Thyroid gland (tissue), 4 donors: ENCODE results near the gene SPG7.

Source experiments
- POLR2A ChIP-seq, 2 donors: fragments of 450-650 bp; IDR thresholded peaks; one replicate each; pipeline ENCODE4 v1.6.1; 2017; ENCODE audit warnings: antibody characterized with exemption in 2 of 2, mild to moderate bottlenecking in 2 of 2, moderate library complexity in 1 of 2
- TF ChIP-seq, protein P1 (sequence below), 6 experiments: fragments of 200-600 bp in 3 of 6; fragments of 450-650 bp in 3 of 6; sonication (generic) in 3 of 6; IDR thresholded peaks; one replicate each; pipeline ENCODE4 v1.5.1; 2016 to 2019; ENCODE audit warnings: antibody characterized with exemption in 6 of 6, mild to moderate bottlenecking in 2 of 6, inconsistent platforms in 1 of 6, moderate library complexity in 1 of 6

DNA sequence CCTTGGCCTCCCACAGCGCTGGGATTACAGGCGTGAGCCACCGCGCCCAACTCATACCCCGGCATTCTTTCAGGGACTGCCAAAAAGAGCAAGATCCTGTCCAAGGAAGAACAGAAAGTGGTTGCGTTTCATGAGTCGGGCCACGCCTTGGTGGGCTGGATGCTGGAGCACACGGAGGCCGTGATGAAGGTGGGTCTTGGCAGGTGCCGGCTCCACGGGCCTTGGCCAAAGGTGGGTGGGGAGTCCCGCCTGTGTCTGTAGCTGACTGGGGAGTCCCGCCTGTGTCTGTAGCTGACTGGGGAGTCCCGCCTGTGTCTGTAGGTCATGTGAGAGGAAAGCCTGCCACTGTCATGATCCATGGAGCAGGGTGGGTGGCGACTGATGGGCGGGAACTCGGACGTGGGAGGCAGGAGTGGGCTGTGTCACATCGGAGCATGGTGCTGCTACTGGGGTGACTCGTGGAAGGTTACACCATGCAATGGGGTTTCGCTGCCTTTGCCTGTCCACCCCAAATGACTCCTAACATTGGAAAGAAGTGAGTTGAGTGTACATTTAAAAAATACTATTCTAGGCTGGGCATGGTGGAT, 42.3 kb downstream of the SPG7 start:
- no peak for TF ChIP-seq POLR2A (IDR thresholded peaks at IDR 0.05)
- TF ChIP-seq, protein P1, sequence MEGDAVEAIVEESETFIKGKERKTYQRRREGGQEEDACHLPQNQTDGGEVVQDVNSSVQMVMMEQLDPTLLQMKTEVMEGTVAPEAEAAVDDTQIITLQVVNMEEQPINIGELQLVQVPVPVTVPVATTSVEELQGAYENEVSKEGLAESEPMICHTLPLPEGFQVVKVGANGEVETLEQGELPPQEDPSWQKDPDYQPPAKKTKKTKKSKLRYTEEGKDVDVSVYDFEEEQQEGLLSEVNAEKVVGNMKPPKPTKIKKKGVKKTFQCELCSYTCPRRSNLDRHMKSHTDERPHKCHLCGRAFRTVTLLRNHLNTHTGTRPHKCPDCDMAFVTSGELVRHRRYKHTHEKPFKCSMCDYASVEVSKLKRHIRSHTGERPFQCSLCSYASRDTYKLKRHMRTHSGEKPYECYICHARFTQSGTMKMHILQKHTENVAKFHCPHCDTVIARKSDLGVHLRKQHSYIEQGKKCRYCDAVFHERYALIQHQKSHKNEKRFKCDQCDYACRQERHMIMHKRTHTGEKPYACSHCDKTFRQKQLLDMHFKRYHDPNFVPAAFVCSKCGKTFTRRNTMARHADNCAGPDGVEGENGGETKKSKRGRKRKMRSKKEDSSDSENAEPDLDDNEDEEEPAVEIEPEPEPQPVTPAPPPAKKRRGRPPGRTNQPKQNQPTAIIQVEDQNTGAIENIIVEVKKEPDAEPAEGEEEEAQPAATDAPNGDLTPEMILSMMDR (IDR thresholded peaks at IDR 0.05) = no peak
